GM19324 (cell line): ENCODE results near the gene THRSP.
A peak's percentile ranks its signal among the peaks of the same experiment; 100 is the strongest.
"Not testable (repeated sequence)": the region's sequence is repeated elsewhere in the genome, so short reads cannot be mapped to it uniquely, and the experiment has no call there.

ENCODE experiments used
- ATAC-seq: cut with Tn5 transposase; IDR thresholded peaks from one replicate; pipeline ENCODE4 v1.9.1; 2021; ENCODE audit warnings: mild to moderate bottlenecking, moderate library complexity; ENCODE audit not compliant: unreplicated experiment, low FRiP score

THRSP gene, protein sequence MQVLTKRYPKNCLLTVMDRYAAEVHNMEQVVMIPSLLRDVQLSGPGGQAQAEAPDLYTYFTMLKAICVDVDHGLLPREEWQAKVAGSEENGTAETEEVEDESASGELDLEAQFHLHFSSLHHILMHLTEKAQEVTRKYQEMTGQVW

DNA sequence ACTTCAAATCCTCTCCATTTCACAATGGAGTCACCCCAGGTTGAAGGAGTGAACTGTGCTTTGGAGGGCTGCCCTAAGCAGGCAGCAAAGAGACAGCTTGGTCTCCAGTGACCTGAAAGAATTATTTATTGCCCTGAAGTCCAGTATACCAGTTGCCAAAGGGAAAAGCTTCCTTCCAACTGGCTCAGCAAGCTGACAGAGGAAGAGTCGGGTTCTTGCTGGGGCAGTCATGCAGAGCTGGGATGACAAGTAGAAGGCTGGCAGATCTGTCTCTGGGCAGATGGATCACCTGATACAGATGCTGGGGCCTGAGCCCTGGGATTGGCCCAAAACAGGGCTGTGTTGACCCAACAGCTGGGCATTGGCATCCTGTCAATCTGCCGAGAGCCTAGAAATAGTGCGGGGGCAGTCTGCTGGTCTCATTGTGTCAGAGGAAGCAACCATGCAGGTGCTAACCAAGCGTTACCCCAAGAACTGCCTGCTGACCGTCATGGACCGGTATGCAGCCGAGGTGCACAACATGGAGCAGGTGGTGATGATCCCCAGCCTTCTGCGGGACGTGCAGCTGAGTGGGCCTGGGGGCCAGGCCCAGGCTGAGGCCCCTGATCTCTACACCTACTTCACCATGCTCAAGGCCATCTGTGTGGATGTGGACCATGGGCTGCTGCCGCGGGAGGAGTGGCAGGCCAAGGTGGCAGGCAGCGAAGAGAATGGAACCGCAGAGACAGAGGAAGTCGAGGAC is at the start of gene THRSP:
TSS of gene THRSP (plus strand) at position 422 of the 742 bp plus-strand sequence. CDS start at position 443, 21 bp downstream.
- ATAC-seq = no peak

DNA sequence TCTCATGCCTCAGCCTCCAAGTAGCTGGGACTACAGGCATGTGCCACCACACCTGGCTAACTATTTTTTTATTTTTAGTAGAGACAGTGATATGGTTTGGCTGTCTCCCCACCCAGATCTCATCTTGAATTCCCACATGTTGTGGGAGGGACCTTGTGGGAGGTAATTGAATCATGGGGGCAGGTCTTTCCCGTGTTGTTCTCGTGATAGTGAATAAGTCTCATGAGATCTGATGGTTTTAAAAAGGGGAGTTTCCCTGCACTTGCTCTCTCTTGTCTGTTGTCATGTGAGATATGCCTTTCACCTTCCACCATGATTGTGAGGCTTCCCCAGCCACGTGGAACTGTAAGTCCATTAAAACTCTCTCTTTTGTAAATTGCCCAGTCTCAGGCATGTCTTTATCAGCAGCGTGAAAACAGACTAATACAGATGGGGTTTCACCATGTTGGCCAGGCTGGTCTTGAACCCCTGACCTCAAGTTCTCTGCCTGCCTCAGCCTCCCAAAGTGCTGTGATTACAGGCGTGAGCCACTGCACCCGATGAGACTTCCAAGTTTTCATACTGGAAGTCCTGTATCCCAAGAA is 48.6 kb upstream of the THRSP start:
- ATAC-seq = not testable (repeated sequence)

DNA sequence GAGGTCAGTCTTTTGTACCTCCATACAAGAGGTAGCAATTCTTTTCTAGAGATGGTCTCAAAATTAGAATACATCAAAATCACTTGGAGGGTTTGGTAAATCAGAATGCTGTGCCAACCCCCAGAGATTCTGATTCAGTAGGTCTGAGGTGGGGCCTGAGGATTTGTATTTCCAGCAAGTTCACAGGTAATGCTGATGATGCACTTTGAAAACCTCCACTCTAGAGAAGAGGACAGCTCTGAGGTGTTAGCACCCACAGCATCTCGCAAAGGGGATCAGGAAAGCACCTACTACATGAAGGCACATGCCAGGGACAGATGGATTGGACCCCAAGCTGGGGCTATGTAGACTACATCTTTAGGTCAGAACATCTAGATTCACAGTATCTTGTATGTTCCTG is 47.8 kb upstream of the THRSP start:
- no peak for ATAC-seq

GRCh38 chr11:78019808-78020207 is 43.9 kb upstream of the THRSP start:
- no peak for ATAC-seq

GRCh38 chr11:78020246-78020645 is 43.4 kb upstream of the THRSP start:
- no peak for ATAC-seq

- ATAC-seq = no peak
Measured at GRCh38 chr11:78021611-78022010, 42.0 kb upstream of the THRSP start.

- no peak for ATAC-seq
Measured at GRCh38 chr11:78022397-78023396, 41.0 kb upstream of the THRSP start, which contains the start of gene KCTD14. KCTD14 (minus strand) TSS chr11:78023276; CDS start chr11:78023249, 27 bp downstream.

DNA sequence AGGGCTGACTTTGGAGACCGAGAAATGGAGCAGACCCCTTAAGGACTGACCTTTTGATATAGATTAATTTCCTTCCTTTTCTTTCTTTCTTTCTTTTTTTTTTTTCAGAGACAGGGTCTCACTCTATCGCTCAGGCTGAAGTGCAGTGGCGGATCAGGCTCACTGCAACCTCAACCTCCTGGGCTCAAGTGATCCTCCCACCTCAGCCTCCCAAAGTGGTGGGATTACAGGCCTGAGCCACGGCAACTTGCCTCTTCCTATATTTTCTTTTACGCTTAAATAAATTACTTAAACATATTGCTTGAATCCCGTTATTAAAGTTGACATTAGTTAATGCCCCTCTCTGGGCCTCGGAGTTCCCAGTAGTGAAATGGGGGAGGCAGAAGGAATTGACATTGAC is 40.2 kb upstream of the THRSP start:
- no peak for ATAC-seq

DNA sequence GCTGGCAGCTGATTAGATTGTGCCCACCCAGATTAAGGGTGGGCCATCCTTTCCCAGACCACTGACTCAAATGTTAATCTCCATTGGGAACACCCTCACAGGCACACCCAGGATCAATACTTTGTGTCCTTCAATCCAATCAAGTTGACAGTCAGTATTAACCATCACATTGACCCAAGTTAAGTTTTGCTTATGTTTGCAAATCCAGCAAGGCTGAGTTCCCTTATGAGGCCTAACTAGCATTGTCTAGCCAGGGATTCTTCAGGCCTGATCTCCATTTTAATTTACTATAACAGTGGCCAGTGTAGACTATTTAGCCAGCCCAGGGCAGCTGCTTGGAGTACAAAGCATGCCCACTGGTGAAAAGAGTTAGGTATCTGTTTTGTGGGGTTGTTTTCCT is 38.3 kb upstream of the THRSP start:
- no peak for ATAC-seq

GRCh38 chr11:78027759-78028158 is 35.9 kb upstream of the THRSP start:
- ATAC-seq = no peak

GRCh38 chr11:78028423-78028822 is 35.2 kb upstream of the THRSP start:
- not testable (repeated sequence) for ATAC-seq

DNA sequence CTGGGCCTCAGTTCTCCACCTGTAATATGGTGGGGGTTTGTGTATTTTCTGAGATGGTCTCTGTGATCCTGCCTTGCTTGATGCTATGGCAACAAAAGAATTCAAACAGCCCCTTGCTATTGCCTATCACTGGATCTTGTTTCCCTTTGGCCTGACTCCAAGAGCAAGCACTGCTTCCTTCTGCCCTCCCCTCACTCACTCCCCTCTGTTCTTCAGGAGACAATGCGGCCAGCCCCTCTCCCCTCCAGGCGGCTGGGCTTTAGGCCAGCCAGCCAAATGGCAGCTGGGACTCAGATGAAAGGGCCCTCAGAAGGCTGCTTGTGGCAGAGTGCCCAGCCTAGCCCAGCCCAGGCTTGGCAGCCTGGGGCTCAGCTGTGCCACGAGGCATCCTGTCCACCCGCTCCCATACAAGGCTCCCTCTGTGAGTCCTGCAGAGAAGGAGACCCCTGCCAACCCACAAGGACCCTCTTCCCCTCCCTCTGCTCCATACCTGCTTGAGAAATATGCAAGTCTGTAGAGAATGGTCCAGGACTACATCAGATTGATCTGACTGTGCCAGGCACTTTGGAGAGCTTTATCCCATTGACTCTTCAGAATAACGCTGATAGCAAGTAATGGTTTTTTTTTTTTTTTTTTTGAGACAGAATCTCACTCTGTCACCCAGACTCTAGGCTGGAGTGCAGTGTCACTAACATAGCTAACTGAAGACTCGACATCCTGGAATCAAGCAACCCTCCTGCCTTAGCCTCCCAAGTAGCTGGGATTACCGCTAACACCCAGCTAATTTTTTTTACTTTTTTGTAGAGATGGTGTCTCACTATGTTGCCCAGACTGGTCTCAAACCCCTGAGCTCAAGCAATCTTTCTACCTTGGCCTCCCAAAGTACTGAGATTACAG is 33.0 kb upstream of the THRSP start:
- no peak for ATAC-seq

DNA sequence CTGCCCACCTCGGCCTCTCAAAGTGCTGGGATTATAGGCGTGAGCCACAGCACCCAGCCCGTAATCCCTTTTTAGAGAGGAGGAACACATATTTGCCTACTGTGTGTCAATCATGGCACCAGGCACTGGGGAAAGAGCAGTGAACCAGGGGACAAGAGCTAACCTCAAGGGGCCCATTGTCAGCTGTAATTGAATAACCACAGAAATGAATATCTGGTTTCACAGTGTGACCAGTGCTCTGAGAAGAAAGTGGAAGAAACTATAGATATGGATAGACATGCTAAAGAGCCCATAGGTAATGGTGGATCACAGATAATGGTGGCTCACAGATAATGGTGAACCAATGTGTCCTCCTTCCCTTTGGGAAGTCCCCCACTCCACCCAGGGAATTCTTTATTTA is 32.0 kb upstream of the THRSP start:
- peak; percentile 59 for ATAC-seq

GRCh38 chr11:78032090-78032489 is 31.6 kb upstream of the THRSP start:
- ATAC-seq = no peak

- no peak for ATAC-seq
Measured at GRCh38 chr11:78033040-78033439, 30.6 kb upstream of the THRSP start.

DNA sequence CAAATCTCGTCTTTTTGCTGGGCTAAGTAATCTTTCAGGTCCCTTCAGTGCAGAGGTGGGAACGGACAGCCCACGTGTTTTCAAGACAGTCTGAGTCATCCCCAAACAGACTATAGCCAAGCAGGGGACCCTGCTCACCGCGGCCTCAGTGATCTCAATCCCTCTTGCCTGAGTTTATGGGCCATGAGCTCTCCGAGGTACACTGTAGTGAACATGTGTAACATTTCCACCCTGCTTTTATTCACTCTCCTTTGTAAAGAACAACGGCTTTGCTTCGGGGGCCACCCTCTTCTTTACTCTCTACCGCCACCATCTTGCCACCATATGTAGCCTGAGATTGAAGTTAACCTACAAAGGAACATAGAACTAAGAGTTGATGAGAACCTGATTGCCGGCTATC is 29.0 kb upstream of the THRSP start:
- no peak for ATAC-seq

- ATAC-seq = no peak
Measured at GRCh38 chr11:78036313-78036712, 27.3 kb upstream of the THRSP start.

DNA sequence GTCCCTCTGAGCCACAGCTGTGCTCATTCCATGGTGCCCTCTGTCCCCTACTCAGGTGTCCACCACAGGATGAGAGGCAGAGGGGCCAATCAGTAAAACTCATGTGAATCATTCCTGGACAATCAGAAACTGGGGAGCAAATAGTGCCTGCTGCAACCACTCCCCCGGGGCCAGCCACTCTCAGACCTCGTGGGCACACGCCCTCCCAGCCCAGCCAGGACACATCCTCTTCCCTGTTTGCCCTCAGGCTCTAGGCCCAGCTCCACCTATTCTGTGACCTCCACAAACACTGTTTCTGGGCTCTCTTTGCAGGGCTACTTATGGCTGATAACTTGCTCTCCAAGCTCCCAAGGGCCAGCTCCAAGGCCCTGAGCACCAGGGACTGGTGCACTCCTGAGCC is 26.6 kb upstream of the THRSP start:
- no peak for ATAC-seq

- ATAC-seq = no peak
Measured at GRCh38 chr11:78037825-78038620, 25.6 kb upstream of the THRSP start.
